Testis (tissue), 3 donors: ENCODE results near the gene MEX3C. TPM values are rescaled to one million over a fixed set of nuclear protein-coding genes. Genes with fewer than 3 reads are reported as not detected.

Experiments used
- DNase-seq: peaks from one replicate; pipeline ENCODE4 v3.0.0-alpha.2; 2019
- H3K27ac ChIP-seq, 2 donors: fragments of 200-600 bp; sonication (generic); one replicate each; pipeline ENCODE4 v1.5.1; 2019
- H3K27me3 ChIP-seq: fragments of 200-600 bp; sonication (generic); one replicate; pipeline ENCODE4 v1.5.1; 2019
- H3K36me3 ChIP-seq: fragments of 200-600 bp; sonication (generic); one replicate; pipeline ENCODE4 v1.5.1; 2017; ENCODE audit warnings: low read depth; ENCODE audit errors: missing control alignments
- H3K4me1 ChIP-seq: fragments of 200-600 bp; sonication (generic); one replicate; pipeline ENCODE4 v1.5.1; 2019
- H3K4me3 ChIP-seq, 2 donors: fragments of 200-600 bp; sonication (generic); one replicate each; pipeline ENCODE4 v1.5.1; 2017 to 2019
- H3K9me3 ChIP-seq: fragments of 200-600 bp; sonication (generic); one replicate; pipeline ENCODE4 v1.5.1; 2017
- CTCF ChIP-seq, 3 experiments: fragments of 450-650 bp in 2 of 3; fragments of 200-600 bp in 1 of 3; sonication (generic) in 1 of 3; IDR thresholded peaks; one replicate each; pipeline ENCODE4 v1.5.1; 2016 to 2019; ENCODE audit warnings: antibody characterized with exemption in 3 of 3, mild to moderate bottlenecking in 2 of 3, moderate library complexity in 1 of 3
- POLR2A ChIP-seq: fragments of 450-650 bp; IDR thresholded peaks from one replicate; pipeline ENCODE4 v1.6.1; 2017; ENCODE audit warnings: antibody characterized with exemption, mild to moderate bottlenecking, moderate library complexity
- WGBS, 2 donors: methylation state at CpG; one replicate each; pipeline ENCODE4 v1.1.5; 2018; 5-methylcytosine and 5-hydroxymethylcytosine counted together
- intact Hi-C: fragments of 100-400 bp; cut with DNase I; formaldehyde crosslinking; loops from one replicate; pipeline ENCODE4 v1.15.1; 2023; ENCODE audit warnings: low total_unique reads
- polyA plus RNA-seq: library from polyadenylated mRNA; stranded (reverse); fragments of 350-450 nt; fragmentation: Illumina TruSeq; extraction: RNeasy Lipid Tissue Mini Kit (QIAGEN cat#74804); gene quantifications from one replicate; pipeline ENCODE4 v1.2.3, GENCODE V29; 2014; ENCODE audit warnings: low read depth, low replicate concordance; ENCODE audit not compliant: insufficient read depth
- total RNA-seq, 2 donors: library from RNA; depleted of rRNA; stranded (reverse); fragments of >200 nt; gene quantifications; one replicate each; pipeline ENCODE4 v1.2.3, GENCODE V29; 2016

The MEX3C gene
- total and polyA plus RNA-seq, 3 donors from 2014 or later: 97.2 to 254 (median 161) TPM

DNA sequence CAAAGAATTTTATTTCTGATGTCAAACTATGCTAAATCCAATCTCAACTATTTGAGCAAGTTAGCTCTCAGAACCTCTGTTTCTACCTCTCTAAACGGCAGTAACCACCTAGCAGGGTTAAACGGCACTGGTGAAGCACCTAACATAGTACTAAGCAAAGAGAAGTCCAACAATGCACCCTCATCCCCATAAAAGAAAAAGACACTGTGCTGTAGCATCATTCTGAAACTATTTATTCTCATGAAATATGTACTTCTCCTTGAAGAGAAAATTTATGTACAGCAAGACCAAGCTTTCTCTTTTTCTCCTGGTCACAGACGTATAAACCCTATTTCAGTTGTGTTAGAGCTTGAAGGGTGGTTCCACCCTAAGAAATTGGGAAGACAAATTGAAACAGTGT, 4.8 kb downstream of the MEX3C start:
- Histone ChIP-seq H3K4me3 (no peak overlapping the region), H3K36me3 (no peaks in the 10 kb centered on the region), H3K27me3 (no peaks in the 10 kb centered on the region), H3K27ac (peak overlapping the region in 1 of 2 donors; percentile 21), H3K9me3 (no peaks in the 10 kb centered on the region), H3K4me1 (peaks cover 22% of the 10 kb centered on the region)
- DNase-seq: no peak
- 61 to 69% methylated on average over 3 of the region's 3 CpGs for WGBS, 2 donors
- TF ChIP-seq POLR2A (no peak), CTCF (IDR thresholded peaks at IDR 0.05) (no peak)
- intact Hi-C loops: no loop called here

DNA sequence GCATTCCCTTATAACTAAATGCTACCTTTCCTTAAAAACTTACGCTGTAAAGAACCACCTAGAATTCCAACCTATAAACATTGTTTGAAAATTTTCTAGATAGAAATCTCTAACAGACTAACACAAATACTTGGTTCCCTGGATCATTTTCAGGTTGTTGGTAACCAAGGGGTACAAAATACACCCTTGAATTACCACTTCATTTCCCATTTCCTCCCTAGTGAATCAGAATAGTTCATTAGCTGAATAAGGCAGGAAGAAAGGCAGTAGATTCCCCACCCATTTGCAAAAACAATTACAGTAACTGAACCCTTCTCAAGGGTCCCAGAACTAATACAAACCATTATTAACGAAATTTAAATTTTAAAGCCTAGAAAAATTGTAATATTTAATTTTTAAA, 5.5 kb downstream of the MEX3C start:
- WGBS, 2 donors: 81 to 85% methylated on average over 2 of the region's 2 CpGs
- no peak for DNase-seq
- Histone ChIP-seq H3K4me1 (peaks cover 22% of the 10 kb centered on the region), H3K36me3 (no peaks in the 10 kb centered on the region), H3K9me3 (no peaks in the 10 kb centered on the region), H3K4me3 (no peak overlapping the region), H3K27me3 (no peaks in the 10 kb centered on the region), H3K27ac (no peak overlapping the region)
- TF ChIP-seq POLR2A: no peak
- no peak for TF ChIP-seq CTCF (IDR thresholded peaks at IDR 0.05)
- intact Hi-C loops: no loop called here

GRCh38 chr18:51191128-51191717, 6.3 kb downstream of the MEX3C start:
- peaks cover 22% of the 10 kb centered on the region for H3K4me1 ChIP-seq
- no peaks in the 10 kb centered on the region for H3K27me3 ChIP-seq
- no peak overlapping the region for H3K4me3 ChIP-seq
- TF ChIP-seq POLR2A (no peak), CTCF (IDR thresholded peaks at IDR 0.05) (no peak)
- no peak for DNase-seq
- H3K27ac ChIP-seq: no peak overlapping the region
- no peaks in the 10 kb centered on the region for H3K36me3 ChIP-seq
- intact Hi-C loops: no loop called here
- no peaks in the 10 kb centered on the region for H3K9me3 ChIP-seq
- WGBS, 2 donors: 52 to 60% methylated on average over 4 of the region's 4 CpGs

- no peak for DNase-seq
- intact Hi-C loops: no loop called here
- TF ChIP-seq POLR2A (no peak), CTCF (IDR thresholded peaks at IDR 0.05) (no peak)
- Histone ChIP-seq H3K4me1 (peaks cover 19% of the 10 kb centered on the region), H3K9me3 (no peaks in the 10 kb centered on the region), H3K4me3 (no peak overlapping the region), H3K27me3 (no peaks in the 10 kb centered on the region), H3K27ac (no peak overlapping the region), H3K36me3 (no peaks in the 10 kb centered on the region)
Measured at GRCh38 chr18:51190000-51190399, 7.5 kb downstream of the MEX3C start.

DNA sequence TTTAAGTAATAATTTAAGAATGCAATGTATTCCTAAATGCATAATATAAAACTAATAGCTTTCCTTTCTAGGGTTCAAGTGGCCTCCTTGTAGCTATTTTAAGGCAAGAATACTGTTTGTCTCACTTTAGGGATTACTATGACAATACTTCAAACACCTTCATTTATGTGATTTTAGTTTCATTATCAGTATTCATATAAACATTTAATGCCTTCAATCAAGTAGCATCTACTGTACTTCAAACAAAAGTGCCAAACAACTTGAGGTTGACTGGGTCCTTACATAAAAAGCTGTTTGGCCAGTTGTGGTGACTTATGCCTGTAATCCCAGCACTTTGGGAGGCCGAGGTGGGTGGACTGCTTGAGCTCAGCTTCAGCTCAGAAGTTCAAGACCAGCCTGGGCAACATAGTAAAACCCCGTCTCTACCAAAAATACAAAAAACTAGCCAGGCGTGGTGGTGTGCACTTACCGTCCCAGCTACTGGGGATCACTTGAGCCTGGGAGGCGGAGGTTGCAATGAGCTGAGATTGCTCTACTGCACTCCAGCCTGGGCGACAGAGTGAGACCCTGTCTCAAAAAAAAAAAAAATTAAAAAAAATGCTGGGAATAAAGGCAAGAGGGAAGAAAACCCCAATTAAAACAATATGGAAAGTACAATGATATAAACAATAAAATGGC, 9.3 kb downstream of the MEX3C start:
- intact Hi-C loops: no loop called here
- no peak for DNase-seq
- 90 to 98% methylated on average over 6 of the region's 6 CpGs for WGBS, 2 donors
- Histone ChIP-seq H3K27me3 (no peaks in the 10 kb centered on the region), H3K4me3 (no peak overlapping the region), H3K4me1 (peaks cover under 1% of the 10 kb centered on the region), H3K36me3 (no peaks in the 10 kb centered on the region), H3K9me3 (no peaks in the 10 kb centered on the region), H3K27ac (no peak overlapping the region)
- TF ChIP-seq POLR2A (no peak), CTCF (IDR thresholded peaks at IDR 0.05) (no peak)
